GM21381 (cell line): ENCODE data around the gene VWA5B2.
"Not testable (repeated sequence)": the region's sequence is repeated elsewhere in the genome, so short reads cannot be mapped to it uniquely, and the experiment has no call there.

Source experiments
- ATAC-seq: cut with Tn5 transposase; IDR thresholded peaks from one replicate; pipeline ENCODE4 v1.9.1; 2021; ENCODE audit warnings: mild to moderate bottlenecking, moderate library complexity; ENCODE audit not compliant: unreplicated experiment

The VWA5B2 gene

DNA sequence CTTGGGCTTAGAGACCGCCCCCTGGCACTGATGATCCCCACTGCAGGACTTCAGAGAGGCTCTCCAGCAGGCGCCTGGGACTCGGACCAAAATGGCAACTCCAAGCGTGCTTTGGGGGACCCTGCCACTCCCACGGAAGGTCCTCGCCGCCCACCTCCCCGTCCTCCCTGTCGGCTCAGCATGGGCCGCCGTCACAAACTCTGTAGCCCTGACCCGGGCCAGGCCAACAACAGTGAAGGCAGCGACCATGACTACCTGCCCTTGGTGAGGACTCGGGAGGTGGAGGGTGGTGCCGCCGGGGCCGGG, 11.7 kb downstream of the VWA5B2 start:
- ATAC-seq, result no peak

DNA sequence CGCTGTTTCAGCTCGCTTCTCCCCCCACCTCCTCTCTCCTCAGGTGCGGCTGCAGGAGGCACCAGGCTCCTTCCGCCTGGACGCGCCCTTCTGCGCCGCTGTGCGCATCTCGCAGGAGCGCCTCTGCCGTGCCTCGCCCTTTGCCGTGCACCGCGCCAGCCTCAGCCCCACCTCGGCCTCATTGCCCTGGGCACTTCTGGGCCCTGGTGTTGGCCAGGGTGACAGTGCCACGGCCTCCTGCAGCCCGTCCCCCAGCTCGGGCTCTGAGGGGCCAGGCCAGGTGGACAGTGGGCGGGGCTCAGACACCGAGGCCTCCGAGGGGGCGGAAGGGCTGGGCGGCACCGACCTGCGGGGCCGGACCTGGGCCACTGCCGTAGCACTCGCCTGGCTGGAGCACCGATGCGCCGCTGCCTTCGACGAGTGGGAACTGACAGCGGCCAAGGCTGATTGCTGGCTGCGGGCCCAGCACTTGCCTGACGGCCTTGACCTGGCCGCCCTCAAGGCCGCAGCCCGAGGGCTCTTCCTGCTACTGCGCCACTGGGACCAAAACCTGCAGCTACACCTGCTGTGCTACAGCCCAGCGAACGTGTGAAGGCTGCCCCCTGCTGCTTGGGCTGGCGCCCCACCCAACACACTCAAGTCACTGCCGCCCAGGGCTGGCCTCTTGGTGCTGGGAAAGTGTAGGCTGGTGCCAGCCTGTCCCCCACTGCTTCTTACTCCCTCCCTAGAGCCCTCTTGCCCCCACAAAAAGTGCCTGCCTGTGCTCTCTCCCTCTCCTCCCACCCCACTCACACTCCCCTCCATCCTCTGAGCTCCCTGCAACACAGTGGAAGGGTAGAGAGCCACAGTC, 12.3 kb downstream of the VWA5B2 start:
- no peak for ATAC-seq

DNA sequence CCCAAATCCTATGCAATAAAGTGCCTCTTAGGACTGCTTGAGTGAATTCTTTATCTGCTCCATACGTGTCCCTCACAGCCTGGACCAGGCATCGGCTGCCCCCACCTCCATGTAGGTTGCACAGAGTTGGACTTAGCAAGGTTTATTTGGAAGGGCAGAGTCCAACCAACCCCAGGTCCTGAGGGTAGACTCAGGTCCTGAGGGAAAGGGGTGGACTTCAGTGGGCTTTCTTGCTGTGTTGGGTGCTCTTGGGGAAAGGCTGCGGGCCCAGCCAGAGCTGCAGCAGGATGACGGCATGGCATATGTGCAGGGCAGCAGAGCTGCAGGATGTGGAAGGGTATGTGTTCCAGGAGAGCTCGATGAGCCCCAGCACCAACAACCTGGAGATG, 12.9 kb downstream of the VWA5B2 start:
- ATAC-seq, result no peak

DNA sequence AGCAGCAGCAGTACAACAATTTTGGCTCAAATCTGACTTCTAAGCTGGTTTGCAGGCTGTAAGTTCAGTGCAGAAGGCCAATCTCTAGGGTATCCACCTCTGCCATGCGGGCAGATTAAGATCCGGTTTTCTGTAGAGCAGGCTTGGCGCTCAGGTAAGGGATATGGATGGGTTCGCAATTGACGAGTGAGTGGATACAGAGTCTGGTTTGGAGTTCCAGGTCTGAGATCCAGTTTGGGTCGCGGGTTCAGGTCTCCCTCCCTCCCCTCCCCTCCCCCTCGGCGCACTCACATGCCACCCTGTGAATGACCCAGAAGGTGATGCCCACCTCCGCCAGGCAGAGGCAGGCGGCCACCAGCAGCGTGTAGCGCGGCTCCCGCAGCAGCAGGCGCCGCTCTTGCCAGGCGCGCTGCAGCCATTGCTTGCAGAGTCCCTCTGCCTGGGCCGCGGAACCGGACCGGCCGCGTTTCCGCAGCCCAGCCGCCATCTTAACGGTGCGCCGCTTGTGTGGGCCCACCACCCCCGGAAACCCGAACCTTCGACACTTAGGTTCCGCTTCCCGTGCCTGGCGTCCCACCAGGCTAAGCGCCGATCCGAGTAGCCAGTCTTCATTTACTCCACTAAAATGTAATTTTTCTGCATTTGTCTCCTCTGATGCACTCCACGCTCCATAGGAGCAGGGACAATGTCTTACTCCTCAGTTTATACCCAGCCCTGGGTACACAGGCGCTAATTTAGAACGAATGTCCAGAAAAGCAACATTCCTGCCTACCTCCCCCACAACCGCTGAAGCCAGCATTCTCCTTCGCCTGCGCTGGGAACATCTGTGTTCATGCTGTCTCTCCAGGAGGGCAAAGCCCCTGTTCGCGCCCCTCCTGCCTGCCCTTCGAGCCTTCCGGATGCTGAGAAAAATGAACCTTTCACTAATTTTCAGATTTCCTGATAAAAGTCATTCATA, 19.3 kb downstream of the VWA5B2 start, which contains the start of gene ALG3:
Gene ALG3, minus strand, starts transcription at position 509 of the 958 bp plus-strand sequence. Its CDS starts 22 bp downstream, at position 487.
- peak; percentile 50 for ATAC-seq

DNA sequence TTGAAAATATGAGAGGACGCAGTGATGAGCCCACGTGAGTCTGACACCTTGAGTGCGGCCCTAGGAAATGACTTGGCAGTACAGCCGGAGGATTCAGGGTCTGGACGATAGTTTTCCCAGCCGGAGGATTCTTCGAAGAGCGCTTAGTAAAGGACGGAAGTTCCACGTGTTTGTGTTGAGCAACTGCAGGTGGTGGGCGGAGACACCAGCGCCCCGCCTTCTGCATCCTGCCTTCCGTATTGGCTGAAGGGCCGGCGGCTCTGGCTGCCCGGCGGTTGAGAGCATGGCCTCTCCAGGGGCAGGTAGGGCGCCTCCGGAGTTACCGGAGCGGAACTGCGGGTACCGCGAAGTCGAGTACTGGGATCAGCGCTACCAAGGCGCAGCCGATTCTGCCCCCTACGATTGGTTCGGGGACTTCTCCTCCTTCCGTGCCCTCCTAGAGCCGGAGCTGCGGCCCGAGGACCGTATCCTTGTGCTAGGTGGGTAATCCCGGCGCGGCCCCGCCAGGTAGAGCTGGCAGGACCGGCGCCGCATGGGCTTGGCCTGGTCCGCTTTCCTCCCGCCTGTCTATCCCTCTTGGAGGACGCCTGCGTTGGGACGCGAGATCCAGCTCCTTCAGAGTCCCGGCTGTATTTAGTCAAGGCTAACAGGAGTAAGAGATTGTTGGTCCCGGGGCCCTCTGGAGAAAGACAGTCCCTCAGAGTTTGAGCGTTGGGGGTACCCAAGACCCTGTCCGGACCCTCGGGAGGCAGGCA, 20.2 kb downstream of the VWA5B2 start, which contains the start of gene EEF1AKMT4:
Gene EEF1AKMT4, plus strand, starts transcription at position 261 of the 755 bp plus-strand sequence. Its CDS starts 23 bp downstream, at position 284.
- ATAC-seq, result peak; percentile 87

DNA sequence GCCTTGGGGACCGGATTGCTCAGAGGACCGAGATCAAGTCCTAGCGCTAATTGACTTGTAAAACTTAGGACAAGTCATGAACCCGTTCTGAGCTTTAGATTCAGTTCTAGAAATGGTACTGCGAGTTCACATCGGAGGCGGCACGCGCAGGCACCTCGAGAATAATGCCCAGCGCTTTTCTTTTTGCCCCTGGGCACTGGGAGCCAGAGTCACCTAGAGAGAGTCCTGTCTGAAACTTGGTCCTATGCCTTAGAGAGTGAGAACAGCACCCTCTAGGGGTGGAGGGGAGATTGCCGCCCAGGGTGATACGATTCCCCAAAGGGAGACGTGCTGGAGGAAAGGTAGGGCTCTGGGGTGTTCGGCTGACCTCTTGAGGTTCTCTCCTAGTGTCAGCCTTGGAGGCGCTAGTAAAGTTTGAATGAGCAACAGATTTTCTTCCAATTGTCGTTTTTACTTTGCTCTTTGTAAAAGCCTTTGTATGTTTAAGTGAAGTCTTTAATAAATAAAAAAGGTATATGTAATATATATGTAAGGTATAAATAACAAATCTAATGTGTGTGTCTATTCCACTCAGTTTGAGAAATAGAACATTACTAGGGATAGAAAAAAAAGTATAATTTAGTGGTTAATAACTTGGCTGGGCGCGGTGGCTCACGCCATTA, 20.9 kb downstream of the VWA5B2 start:
- ATAC-seq, result peak; percentile 60

DNA sequence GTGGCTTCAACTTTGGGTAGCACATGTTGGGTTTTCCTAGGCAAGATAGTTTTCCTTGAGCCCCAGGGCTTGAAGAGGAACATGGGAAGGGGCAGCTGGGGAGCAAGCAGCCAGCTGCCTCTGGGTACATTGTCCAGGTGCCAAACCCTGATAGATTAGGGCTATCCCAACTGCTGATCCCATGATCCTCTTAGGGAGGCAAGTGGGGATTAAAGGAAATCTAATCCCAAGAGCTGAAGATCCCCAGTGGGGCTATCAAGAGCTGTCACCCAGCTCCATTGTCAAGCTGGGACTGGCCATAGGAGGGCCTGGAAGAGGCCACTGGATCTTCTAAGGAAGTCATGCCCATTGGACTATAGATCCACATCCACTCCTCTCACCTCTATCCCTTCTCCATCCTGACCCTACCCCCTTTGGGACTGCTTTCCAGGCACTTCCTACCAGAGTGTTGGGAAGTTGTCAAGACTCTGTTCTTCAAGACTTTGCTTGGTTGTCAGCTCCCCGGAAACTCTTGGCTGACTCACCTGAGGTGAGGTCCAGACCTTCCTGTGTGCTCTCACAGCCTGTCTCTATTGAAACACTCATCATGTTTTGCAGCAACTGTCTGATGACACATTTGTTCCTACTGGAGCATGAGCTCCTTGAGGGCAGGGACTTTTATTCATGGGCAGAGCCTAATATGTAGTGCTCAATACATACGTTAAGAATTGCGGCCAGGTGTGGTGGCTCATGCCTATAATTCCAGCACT, 26.1 kb downstream of the VWA5B2 start:
- ATAC-seq, result no peak

DNA sequence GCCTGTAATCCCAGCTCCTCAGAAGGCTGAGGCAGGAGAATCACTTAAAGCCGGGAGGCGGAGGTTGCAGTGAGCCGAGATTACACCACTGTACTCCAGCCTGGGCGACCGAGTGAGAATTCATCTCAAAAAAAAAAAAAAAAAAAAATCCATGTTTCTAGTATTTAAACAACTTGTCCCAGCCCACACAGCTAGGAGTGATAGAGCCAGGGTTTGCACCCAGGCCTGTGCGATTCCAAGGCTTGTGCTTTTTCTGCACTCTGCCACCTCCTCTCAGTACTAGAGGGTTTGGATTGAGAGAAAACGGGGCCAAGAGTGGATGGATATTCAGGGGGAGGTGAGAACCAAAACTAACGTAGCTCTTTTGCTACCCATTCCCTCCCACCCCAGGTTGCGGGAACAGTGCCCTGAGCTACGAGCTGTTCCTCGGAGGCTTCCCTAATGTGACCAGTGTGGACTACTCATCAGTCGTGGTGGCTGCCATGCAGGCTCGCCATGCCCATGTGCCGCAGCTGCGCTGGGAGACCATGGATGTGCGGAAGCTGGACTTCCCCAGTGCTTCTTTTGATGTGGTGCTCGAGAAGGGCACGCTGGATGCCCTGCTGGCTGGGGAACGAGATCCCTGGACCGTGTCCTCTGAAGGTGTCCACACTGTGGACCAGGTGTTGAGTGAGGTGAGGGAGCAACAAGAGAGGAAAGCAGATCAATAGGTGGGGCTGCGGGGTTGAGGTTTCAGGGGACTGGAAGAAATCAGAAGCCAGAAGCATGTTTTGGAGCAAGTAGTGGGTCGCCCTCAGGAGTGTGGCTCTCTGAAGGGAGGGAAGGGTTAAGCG, 27.9 kb downstream of the VWA5B2 start:
- ATAC-seq, result no peak

DNA sequence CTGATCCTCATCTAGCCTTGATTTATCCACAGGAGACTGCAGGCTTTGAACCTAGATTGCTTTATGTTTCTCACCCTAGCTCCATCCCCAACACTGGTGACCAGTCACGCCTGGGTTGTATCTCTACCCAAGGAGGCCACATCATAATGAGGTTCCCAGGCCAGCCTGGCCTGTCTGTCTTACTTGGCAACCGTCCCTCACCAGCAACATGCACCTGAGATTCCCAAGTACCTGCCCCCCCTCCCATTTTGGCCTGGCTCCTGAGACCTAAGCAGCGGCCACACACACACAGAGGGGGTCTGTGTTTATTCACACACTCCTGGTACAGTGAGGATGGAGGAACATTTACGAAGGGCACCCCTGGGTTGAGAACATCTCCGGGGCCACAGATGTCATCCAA, 29.5 kb downstream of the VWA5B2 start:
- ATAC-seq, result no peak

DNA sequence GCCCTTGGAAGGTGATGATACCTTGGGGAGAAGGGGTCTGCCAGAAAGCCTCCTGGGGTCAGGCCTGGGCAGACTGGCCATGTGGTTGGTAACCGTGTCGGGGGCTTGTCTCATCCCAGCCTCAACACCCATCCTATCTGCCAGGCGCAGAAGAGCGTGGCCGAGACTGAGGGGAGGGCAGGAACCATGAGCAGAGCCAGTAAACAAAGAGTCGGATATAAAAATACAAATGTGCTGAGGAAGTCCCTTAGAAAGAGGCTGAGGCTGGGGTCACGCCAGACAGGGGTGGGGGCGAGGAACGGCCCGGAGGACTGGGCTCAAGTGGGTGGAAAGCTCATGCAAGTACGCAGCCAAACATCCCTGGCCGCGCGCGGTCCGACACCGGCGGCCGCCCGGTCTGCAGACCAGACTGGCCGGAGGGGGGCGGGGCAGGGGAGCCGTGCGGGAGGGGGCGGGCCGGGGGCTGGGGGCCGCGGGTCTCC, 30.1 kb downstream of the VWA5B2 start:
- no peak for ATAC-seq

DNA sequence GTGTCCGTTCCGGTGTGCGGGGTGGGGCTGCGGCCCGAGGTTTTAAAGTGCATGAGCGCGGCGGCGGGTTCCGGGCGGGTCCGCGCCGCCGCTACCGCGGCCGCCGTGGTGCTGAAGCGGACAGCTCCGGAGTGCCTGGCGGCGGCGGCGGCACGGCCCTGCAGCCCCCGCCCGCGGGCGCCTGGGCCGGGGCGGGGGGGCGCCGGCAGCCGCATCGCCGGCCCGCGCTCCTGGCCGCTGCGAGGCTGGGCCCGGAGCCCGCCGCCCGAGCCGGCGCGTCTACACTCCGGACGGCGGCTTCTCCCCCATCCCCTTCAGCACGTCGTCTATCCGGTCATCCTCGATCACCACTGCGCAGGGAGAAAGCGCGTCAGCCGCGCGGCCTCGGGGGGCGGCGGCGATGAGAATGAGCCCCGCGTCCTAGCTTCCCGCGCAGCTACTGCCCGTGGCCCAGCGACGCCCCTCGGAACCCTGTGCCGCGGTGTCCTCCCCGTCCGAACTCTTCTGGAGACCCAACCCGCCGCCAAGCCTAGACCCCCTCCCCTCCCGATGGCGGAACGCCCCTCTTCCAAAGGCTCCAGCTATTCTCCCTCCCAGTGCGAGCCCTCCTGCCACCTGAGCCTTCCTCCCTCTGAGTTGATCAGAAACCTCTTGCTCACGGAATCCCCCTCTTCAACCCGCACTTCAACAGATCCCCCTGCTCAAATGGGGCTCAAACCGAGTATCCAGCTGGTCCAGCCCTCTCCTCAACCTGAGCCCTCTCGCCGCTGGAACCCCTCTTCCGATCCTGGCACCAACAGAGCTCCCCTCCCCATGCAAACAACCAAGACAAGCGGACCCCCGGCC, 30.7 kb downstream of the VWA5B2 start:
- ATAC-seq, result no peak

DNA sequence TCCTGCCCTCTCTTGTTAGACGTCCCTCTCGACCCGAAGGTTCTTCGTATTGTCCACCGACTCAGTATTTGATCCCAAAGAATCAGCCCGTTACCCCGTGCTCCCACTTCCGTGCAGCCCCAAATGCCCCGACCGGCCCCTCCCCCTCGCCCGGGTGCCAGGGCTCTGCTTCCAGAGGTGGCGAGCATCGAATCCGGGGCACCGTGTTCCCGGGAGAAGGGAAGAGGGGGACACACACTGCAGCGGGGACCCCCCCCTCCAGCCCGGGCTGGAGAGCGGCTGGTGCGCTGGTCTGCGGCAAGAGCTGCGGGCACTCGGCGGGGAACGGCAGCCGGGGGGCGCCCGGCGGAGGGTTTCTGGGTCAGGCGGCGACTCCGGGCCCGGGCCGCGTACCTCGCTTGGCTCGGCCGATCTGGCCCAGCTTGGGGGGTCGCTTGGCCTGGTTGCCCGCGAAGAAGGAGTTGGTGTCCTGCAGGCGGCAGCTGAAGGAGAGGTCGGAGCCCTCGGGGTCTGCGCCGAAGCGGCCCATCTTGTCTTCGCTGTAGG, 31.4 kb downstream of the VWA5B2 start:
- ATAC-seq, result no peak

DNA sequence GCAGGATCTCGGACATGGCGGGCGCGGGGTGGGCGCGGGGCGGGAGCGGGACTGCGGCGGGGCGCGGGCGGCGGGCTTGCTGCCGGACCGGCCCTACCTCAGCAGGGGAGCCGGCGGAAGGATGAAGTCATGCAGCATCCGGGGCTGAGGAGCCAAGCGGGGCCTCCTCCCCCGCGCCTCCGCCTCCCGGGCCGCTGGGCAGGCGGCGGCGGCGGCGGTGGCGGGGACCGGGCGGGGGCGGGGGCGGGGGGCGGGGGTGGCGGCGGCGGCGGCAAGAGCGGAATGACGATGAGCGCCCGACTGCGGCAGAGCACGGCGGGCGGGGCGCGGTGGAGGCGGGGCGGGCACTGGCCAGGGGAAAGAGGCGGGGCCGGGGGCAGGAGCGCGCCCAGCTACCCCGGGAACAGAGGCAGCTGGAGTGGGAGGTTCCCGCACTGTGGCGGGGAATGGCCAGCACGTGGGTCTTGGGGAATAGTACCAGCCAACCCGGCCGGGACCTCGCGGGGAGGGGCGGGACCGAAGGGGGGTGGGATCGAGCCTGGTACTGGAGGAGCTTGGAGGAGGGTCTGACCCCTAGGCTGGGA, 32.0 kb downstream of the VWA5B2 start, which contains the start of gene CAMK2N2:
Gene CAMK2N2, minus strand, starts transcription at position 284 of the 584 bp plus-strand sequence. Its CDS starts 268 bp downstream, at position 16.
- no peak for ATAC-seq

DNA sequence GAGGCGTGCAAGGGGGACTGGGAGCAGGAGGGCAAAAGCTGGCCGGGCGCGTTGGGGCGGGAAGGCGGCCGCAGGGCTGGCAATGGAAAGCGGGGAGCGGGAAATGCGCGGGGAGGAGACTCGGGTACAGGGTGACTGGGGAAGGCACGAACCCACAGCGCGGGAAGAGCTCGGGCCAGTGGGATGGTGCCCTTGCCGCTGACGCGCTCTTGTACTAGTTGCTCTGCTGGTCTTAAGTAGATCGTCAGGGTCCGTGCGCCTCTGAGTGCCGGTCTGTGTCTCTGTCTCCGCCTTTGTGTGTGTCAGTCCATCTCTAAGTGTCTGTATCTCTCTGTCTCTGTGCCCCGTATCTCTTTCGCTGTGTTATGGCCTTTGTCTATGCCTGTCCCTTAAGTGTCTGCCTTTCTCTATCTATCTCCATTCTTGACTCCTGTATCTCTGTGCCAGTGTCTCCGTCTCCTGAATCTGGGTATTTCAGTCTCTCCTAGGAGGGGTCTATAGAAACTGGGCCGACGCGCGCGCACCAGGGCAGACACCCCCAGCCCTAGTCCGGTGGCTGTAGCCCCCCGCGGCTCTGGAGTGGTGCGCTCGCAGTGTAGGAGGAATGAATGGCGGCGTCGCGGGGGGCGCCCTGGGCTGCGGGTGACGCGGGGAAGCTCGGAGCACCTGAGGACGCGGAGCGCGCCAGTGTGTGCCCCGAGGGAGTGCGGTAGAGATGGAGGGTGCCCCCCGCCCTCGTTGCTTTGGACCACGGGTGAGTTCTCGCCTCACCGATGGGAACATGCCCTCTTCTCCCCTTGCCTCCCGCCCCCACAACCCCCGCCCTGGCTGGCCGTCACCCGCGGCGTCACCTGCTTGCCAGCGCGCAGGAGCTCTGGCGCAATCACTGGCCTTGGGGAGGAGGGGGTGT, 32.7 kb downstream of the VWA5B2 start:
- ATAC-seq, result no peak

DNA sequence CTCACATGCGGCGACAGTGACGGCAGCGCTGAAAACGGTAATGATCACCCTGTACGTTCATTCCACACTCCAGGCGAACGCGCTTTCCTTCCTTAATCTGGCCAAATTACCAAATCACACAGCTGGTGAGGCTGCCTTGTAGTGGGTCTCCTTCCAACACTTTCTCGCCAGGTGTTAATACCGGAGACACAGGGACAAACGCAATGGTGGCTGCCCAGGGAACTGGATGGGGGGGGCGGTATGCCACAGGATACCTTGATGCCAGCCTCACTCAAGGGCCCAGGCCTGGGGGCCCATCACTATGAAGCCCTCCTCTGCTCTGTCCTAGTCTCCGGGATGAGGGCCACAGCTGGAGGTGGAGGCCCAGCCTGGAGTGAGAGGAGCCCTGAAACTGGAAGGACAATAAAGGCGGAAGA, 33.4 kb downstream of the VWA5B2 start:
- no peak for ATAC-seq

DNA sequence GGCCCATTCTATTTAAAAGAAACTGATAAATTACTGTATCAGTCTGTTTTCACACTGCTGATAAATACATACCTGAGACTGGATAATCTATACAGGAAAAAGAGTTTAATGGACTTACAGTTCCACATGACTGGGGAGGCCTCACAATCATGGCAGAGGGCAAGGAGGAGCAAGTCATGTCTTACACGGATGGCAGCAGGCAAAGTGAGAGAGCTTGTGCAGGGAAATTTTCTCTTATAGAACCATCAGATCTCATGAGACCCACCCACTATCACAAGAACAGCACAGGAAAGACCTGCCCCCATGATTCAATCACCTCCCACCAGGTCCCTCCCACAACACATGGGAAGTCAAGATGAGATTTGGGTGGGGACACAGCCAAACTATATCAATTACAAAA, 37.9 kb downstream of the VWA5B2 start:
- not testable (repeated sequence) for ATAC-seq
